GM06990 (cell line): ENCODE data around the gene VGF.

Experiments
- DNase-seq: peaks from one replicate; pipeline ENCODE4 v3.0.0-alpha.2; 2011; ENCODE audit not compliant: insufficient read length; ENCODE audit errors: extremely low read depth
- H3K27me3 ChIP-seq: replicated peaks from 2 replicates; pipeline ENCODE4 v1.6.0; 2011; ENCODE audit warnings: low read length; ENCODE audit not compliant: control insufficient read depth, insufficient read depth
- H3K36me3 ChIP-seq: 2 replicates; pipeline ENCODE4 v1.5.1; 2011; ENCODE audit warnings: low read length; ENCODE audit not compliant: control insufficient read depth, insufficient read depth
- H3K4me3 ChIP-seq: replicated peaks from 2 replicates; pipeline ENCODE4 v1.5.1; 2011; ENCODE audit warnings: low read depth, mild to moderate bottlenecking, control low read depth, low read length
- TF ChIP-seq, protein P1 (sequence below): IDR thresholded peaks from 2 replicates; pipeline ENCODE4 v1.5.1; 2011; ENCODE audit warnings: low read length, control low read depth, mild to moderate bottlenecking, inconsistent platforms; ENCODE audit not compliant: insufficient read depth, poor library complexity, severe bottlenecking

VGF gene

DNA sequence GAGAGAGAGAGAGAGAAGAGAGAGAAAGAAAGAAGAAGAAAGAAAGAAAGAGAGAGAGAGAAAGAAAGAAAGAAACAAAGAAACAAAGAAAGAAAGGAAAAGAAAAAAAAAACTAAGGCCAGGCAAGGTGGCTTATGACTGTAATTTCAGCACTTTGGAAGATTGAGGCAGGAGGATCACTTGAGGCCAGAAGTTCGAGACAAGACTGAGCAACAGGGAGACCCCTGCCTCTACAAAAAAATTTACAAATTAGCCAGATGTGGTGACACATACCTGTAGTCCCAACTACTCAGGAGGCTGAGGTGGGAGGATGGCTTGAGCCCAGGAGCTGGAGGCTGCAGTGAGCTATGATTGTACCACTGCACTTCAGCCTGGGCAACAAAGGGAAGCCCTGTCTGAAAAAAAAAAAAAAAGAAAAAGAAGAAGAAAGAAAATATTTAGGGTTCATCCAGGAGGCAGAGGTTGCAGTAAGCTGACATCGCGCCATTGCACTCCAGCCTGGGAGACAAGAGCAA is 35.7 kb downstream of the VGF start:
- H3K27me3 ChIP-seq, result no peaks in the 10 kb centered on the region
- H3K36me3 ChIP-seq, result no peaks in the 10 kb centered on the region
- DNase-seq, result no peak
- TF ChIP-seq, protein P1, sequence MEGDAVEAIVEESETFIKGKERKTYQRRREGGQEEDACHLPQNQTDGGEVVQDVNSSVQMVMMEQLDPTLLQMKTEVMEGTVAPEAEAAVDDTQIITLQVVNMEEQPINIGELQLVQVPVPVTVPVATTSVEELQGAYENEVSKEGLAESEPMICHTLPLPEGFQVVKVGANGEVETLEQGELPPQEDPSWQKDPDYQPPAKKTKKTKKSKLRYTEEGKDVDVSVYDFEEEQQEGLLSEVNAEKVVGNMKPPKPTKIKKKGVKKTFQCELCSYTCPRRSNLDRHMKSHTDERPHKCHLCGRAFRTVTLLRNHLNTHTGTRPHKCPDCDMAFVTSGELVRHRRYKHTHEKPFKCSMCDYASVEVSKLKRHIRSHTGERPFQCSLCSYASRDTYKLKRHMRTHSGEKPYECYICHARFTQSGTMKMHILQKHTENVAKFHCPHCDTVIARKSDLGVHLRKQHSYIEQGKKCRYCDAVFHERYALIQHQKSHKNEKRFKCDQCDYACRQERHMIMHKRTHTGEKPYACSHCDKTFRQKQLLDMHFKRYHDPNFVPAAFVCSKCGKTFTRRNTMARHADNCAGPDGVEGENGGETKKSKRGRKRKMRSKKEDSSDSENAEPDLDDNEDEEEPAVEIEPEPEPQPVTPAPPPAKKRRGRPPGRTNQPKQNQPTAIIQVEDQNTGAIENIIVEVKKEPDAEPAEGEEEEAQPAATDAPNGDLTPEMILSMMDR, result no peak
- no peak overlapping the region for H3K4me3 ChIP-seq

DNA sequence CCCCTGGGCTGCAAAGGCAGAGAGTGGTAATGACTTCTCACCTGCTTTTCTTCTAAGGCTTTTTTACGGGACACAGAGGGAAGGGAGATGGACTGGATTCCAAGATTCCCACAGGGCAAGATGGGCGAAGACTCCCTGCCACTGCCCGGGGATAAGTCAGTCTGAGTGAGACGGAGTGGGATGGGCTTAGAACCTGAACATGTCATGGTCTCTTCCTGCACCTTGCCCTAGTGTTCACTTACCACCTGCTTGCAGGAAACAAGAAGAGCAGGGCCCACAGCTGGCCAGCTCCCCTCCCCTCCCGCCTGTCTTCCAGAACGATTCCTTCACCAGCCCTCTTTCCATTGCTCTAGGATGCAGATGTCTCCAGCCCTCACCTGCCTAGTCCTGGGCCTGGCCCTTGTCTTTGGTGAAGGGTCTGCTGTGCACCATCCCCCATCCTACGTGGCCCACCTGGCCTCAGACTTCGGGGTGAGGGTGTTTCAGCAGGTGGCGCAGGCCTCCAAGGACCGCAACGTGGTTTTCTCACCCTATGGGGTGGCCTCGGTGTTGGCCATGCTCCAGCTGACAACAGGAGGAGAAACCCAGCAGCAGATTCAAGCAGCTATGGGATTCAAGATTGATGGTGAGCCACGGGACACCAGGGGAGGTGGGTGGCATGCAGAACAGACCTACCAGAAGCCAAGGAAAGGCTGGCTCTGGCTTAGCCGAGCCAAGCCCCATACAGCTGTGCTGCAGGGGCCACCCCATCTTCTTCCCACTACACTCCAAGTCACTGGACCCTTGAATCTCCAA is 37.1 kb downstream of the VGF start:
- TF ChIP-seq, protein P1, result no peak
- no peak for DNase-seq
- H3K36me3 ChIP-seq, result no peaks in the 10 kb centered on the region
- H3K4me3 ChIP-seq, result no peak overlapping the region
- H3K27me3 ChIP-seq, result no peaks in the 10 kb centered on the region

DNA sequence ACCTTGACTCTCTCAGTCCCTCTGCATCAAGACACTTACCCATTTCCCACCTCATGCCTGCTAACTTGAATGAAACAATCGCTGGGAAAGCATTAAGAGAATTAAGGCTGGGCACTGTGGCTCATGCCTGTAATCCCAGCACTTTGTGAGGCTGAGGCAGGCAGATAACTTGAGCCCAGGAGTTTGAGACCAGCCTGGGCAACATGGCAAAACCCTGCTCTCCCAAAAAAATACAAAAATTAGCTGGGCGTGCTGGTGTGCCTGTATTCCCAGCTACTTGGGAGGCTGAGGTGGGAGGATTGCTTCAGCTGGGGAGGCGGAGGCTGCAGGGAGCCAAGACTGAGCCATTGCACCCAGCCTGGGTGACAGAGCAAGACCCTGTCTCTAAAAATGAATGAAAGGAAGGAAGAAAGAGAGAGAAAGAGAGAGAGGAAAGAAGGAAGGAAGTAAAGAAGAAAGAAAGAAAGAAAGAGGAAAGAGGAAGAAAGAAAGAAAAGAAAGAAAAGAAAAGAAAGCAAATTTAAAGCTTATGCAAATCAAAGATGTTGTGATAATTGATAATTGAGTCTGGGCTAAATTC is 37.8 kb downstream of the VGF start:
- Histone ChIP-seq H3K4me3 (no peak overlapping the region), H3K36me3 (no peaks in the 10 kb centered on the region), H3K27me3 (no peaks in the 10 kb centered on the region)
- TF ChIP-seq, protein P1, result no peak
- DNase-seq, result no peak

DNA sequence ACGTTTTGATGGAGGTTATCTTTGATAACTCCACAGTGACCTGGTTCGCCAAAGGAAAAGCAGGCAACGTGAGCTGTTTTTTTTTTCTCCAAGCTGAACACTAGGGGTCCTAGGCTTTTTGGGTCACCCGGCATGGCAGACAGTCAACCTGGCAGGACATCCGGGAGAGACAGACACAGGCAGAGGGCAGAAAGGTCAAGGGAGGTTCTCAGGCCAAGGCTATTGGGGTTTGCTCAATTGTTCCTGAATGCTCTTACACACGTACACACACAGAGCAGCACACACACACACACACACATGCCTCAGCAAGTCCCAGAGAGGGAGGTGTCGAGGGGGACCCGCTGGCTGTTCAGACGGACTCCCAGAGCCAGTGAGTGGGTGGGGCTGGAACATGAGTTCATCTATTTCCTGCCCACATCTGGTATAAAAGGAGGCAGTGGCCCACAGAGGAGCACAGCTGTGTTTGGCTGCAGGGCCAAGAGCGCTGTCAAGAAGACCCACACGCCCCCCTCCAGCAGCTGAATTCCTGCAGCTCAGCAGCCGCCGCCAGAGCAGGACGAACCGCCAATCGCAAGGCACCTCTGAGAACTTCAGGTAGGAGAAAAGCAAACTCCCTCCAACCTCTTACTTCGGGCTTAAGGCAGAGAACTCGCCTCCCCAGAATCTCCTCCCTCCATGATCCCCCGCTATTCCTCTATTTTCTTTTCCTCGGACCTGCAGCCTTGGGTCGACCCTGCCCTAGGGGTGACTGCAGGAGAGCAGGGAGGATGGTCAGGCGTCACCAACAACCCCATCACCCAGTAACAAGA is 38.5 kb downstream of the VGF start, which contains the start of gene SERPINE1:
TSS of gene SERPINE1 (plus strand) at position 454 of the 809 bp plus-strand sequence. CDS start 1,290 bp downstream, outside the sequence.
- no peak within 1 kb of the TSS for H3K4me3 ChIP-seq
- peak; percentile 72 for DNase-seq

DNA sequence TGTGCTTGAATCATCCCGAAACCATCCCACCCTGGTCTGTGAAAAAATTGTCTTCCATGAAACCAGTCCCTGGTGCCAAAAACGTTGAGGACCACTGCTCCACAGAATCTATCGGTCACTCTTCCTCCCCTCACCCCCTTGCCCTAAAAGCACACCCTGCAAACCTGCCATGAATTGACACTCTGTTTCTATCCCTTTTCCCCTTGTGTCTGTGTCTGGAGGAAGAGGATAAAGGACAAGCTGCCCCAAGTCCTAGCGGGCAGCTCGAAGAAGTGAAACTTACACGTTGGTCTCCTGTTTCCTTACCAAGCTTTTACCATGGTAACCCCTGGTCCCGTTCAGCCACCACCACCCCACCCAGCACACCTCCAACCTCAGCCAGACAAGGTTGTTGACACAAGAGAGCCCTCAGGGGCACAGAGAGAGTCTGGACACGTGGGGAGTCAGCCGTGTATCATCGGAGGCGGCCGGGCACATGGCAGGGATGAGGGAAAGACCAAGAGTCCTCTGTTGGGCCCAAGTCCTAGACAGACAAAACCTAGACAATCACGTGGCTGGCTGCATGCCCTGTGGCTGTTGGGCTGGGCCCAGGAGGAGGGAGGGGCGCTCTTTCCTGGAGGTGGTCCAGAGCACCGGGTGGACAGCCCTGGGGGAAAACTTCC is 39.2 kb downstream of the VGF start:
- no peak for DNase-seq
- Histone ChIP-seq H3K36me3 (no peaks in the 10 kb centered on the region), H3K4me3 (no peak overlapping the region), H3K27me3 (no peaks in the 10 kb centered on the region; the same call in 1 of the 2 replicates)
- TF ChIP-seq, protein P1, result no peak

More for the DNA sequence above, 38.5 kb downstream of the VGF start, which contains the start of gene SERPINE1:
- H3K27me3 ChIP-seq, result no peaks in the 10 kb centered on the region
- no peaks in the 10 kb centered on the region for H3K36me3 ChIP-seq
- TF ChIP-seq, protein P1, result peak; percentile 25
